ENCODE results near the gene MMRN2.
"Not testable (repeated sequence)": the region's sequence is repeated elsewhere in the genome, so short reads cannot be mapped to it uniquely, and the experiment has no call there.

The MMRN2 gene

GRCh38 chr10:86956848-86957448 is 467 bp downstream of the MMRN2 start:
- DNase-seq (ENCODE audit: low read depth): no peak

GRCh38 chr10:86956195-86956847 is 1.1 kb downstream of the MMRN2 start:
- DNase-seq (ENCODE audit: low read depth): no peak

DNA sequence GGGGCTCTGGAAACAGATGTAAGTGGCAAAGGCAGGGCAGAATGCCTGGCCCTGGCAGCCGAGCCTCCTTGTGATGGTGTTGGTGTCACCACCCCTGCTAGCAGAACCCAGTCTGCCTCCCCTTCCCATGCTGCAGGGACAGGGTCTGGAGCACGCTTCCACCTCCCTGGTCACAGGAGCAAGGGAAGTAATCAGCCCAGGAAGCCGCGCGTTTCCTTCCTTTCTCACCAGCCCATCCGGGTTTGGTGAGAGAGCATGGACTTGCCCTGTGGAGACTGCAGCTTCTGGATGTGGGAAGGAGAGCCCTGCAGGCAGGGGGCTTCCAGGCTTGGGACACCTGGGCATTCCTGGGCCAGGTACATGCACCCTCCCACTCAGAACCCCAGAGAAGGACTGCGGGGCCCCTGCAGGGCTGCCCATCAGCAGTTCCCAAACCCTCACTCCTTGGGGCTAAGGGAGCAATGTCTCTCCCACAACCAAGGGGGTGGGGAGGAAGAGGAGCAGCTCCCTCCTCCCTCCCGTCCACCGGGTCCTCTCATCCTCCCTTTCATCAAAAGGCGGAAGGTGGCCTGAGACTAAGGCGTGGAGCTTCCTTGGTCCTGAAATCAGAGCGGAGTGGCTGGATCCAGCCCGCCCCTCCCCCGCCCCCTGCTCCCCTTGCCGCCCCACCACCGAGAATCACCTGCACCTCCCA is 1.8 kb downstream of the MMRN2 start:
- DNase-seq (ENCODE audit: low read depth): no peak

GRCh38 chr10:86954681-86955500 is 2.5 kb downstream of the MMRN2 start:
- DNase-seq (ENCODE audit: low read depth): no peak

DNA sequence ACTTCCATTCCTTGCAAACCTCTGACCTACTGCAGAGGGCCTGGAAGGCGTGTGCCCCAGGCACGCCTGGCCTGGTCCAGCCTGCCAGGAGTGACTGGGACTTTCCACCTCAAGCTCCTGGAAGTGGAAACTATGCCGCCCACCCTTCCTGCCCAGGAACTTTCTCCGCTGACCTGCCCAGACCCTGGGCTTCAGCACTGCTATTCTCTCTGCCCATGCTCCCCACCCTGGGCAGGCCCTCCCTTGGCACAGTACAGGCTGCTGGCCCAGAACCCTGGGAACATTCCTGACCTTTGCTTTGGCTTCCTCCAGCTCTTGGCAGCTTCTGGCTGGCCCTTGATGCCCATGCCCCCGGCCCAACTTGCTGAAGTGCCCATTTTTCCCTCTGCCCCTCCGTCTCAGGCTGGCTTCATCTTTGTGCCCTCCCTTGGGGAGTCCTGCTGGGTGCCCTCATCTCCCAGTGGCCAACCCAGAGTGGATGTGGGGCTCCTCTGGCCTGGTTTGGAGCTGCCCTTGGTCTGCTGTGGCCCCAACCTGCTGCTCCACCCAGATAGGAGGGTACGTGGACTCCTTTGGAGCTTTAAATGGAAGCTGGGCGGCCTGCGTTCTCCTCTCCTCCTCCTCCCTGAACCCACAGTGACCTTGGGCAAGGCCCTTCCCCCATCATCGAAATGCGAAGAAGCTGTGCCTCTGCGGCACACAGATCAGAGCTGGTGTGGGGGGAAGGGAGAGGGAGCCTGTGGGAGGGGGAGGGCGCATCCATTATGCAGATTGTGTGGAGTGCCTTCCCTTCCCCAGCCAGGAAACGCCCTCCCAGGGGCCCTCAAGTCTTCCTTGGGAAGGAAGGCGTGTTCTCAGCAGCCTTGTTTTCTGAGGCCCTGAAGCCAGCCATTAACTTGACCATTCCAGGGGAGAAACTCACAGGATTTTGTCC is 3.4 kb downstream of the MMRN2 start:
- DNase-seq (ENCODE audit: low read depth): peak; percentile 64

GRCh38 chr10:86952697-86953096 is 4.7 kb downstream of the MMRN2 start:
- DNase-seq (ENCODE audit: low read depth): not testable (repeated sequence)

GRCh38 chr10:86952106-86952505 is 5.3 kb downstream of the MMRN2 start:
- DNase-seq (ENCODE audit: low read depth): no peak

GRCh38 chr10:86951184-86951761 is 6.1 kb downstream of the MMRN2 start:
- DNase-seq (ENCODE audit: low read depth): no peak

- no peak for DNase-seq (ENCODE audit: low read depth)
These were observed 7.1 kb downstream of the MMRN2 start for GRCh38 chr10:86950349-86950748.

GRCh38 chr10:86947806-86948205 is 9.6 kb downstream of the MMRN2 start:
- not testable (repeated sequence) for DNase-seq (ENCODE audit: low read depth)

DNA sequence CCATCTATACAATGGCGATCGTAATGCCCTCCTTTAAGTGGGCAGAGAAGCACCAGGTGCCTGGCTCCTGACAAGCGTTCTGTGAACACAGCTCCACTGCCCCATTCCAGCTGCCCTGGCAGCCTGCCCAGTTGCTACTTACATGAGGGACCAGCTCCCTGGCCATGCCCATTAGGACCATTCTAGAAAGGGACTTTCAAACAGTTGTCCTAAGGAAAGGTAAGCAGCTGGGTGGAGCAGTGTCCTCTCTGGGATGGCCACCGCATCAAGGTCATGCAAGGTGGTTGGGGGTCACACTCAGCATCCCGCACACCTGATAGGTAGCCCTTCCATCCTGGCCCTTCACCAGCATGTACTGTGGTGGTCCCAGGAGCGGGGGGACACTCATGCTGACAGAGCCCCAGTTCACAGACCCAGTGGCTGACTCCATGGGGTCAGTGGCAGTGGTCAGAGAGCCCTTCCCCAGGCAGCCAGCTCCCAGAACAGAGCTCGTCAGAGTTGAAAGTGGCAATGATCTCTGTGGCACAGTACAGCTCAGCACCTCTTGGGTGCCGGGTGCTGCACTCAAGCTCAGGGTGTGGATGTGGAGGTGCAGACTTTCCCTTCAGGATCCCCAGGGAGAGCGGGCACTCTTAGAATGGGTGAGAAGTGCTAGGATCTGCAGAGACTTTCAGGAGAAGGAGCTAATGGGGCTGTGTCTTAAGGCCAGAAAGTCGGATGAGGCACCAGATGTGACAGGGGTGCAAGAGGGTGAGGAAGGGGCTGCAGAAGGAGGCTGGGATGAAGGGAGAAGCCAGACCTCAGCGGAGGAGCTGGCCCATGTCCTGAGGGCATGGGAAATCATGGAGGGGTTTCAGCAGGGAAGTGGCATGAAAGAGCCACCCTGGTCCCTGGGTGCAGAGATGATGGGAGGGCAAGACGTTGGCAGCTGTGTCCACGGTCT is 10.9 kb downstream of the MMRN2 start:
- DNase-seq (ENCODE audit: low read depth): no peak

- DNase-seq (ENCODE audit: low read depth): no peak
These were observed 11.8 kb downstream of the MMRN2 start for GRCh38 chr10:86945361-86946212.

DNA sequence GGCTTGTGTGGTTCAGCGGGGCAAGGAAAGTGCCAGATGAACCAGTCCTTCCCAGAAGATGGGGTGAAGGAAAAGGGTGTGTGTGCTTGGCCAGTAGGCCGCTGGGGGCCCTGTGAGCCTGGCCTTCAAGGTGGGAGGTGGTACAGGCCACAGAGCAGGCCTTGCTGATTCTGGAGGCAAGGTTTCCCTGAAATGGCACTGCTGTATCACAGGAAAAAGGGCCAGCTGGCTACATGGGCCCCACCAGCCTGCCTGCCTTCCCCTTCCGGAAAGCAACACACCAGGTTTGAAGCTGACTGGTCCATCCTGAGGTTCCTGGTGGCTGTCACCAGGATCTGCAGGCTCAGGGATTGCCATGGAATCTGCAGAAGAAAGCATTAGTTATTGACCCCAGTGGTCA is 12.5 kb downstream of the MMRN2 start:
- no peak for DNase-seq (ENCODE audit: low read depth)

GRCh38 chr10:86944471-86944870 is 12.9 kb downstream of the MMRN2 start:
- DNase-seq (ENCODE audit: low read depth): peak; percentile 35

DNA sequence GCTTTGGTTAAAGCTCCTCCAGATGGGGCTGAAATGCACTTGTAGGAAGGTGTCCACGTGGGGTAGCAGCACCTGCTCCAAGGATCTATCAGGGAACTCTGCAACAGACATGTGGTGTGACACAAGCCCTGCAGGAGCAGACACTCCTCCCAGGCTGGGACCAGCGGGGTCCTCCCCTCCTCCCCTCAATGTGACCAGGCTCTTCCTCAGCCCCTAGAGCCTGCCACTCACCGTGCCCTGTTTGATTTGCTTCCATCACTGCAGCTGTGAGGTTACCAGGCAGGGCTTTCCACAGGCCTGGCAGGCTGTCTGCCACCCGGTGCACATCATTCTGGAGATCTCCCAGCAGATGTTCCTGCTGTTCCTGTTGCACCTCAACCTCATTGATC is 13.4 kb downstream of the MMRN2 start:
- no peak for DNase-seq (ENCODE audit: low read depth)

GRCh38 chr10:86943316-86944030 is 13.9 kb downstream of the MMRN2 start:
- no peak for DNase-seq (ENCODE audit: low read depth)

DNA sequence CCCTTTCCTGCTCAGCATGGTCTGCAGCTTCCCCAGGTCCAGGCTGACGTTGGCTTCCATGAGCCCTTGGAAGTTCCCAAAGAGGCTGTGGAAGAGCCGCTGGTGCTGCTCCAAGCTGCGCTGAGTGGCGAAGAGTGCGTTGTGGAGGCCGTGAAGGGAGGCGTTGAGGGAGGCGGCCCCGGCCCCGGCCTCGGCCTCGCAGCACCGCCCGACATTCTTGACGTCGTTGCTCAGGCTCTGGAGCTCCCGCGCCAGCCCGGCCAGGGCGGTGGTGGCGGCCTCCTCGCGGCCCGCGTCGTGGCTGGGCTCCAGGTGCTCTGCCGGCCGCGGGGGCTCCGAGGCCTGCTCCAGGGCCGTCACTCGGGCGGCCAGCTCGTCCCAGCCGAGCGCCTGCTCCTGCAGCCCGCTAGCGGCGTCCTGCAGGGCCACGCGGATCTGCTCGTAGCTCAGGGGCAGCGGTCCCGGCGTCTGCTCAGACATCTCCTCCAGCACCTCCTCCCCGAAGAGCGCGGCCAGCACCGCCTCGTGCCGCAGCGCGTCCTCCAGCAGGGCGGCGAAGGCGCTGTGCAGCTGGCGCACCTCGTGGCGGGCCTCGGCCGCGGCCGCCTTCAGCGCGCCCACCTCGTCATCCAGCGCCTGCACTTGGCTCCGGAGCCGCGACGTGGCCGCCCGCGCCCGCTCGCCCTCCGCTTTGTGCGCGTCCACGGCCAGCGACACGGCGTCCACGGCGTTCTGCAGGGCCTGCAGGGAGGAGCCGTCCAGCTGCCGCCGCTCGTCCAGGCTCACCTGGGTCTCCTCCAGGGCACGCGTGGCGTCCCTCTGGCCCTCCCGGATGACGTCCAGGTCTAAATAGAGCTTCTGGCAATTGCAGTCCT is 14.7 kb downstream of the MMRN2 start:
- no peak for DNase-seq (ENCODE audit: low read depth)

Data from iris pigment epithelial cell (primary cell).